GM12892 (cell line): ENCODE measurements around the gene ZNF3.

Experiments
- DNase-seq: peaks from one replicate; pipeline ENCODE4 v3.0.0; 2011; ENCODE audit not compliant: insufficient read length
- FAIRE-seq: peaks from 2 replicates; lab custom pipeline; 2011; peaks lifted over from hg19 to GRCh38; lab: Jason Lieb, UNC
- POLR2A ChIP-seq: IDR thresholded peaks from 2 replicates; pipeline ENCODE4 v1.6.1; 2011; ENCODE audit warnings: low read depth, low read length, control low read depth
- POLR2AphosphoS5 ChIP-seq: IDR thresholded peaks from 2 replicates; pipeline ENCODE4 v1.6.1; 2011; ENCODE audit warnings: low read depth, low read length, control low read depth
- TAF1 ChIP-seq: IDR thresholded peaks from 2 replicates; pipeline ENCODE4 v1.6.1; 2011; ENCODE audit warnings: low read depth, mild to moderate bottlenecking, control low read depth, low read length, borderline replicate concordance

The ZNF3 gene

GRCh38 chr7:100105534-100105933 lies 24.0 kb upstream of the ZNF3 start:
- FAIRE-seq (no peak), DNase-seq (no peak)
- TF ChIP-seq TAF1, result no peak
- TF ChIP-seq POLR2A, result no peak
- TF ChIP-seq POLR2AphosphoS5, result no peak

GRCh38 chr7:100102950-100103840 lies 21.7 kb upstream of the ZNF3 start:
- DNase-seq, result no peak
- FAIRE-seq, result no peak
- TF ChIP-seq POLR2A, result no peak
- no peak for TF ChIP-seq POLR2AphosphoS5
- TF ChIP-seq TAF1, result no peak

GRCh38 chr7:100101016-100101862 lies 19.7 kb upstream of the ZNF3 start, which contains the start of the genes AP4M1 and MCM7:
Gene AP4M1, plus strand, starts transcription at chr7:100101643. Its CDS starts 72 bp downstream, at chr7:100101715.
Gene MCM7, minus strand, starts transcription at chr7:100101397. Its CDS starts 103 bp downstream, at chr7:100101294.
- FAIRE-seq, result peak; percentile 96
- TF ChIP-seq TAF1, result peak; percentile 58; the same call in 1 of the 2 replicates
- peak; percentile 78 for TF ChIP-seq POLR2AphosphoS5
- TF ChIP-seq POLR2A, result peak; percentile 78
- peak; percentile 99 for DNase-seq

- TF ChIP-seq POLR2AphosphoS5, result no peak
- peak; percentile 43 for TF ChIP-seq POLR2A
- 0 out of 2 replicates have a peak, but pooled peaks have one; percentile 47 for TF ChIP-seq TAF1
- peak; percentile 96 for DNase-seq
- peak; percentile 79 for FAIRE-seq
These were observed 19.0 kb upstream of the ZNF3 start for GRCh38 chr7:100100420-100101015.

GRCh38 chr7:100099452-100099851 lies 17.9 kb upstream of the ZNF3 start:
- no peak for TF ChIP-seq POLR2A
- no peak for TF ChIP-seq POLR2AphosphoS5
- no peak for TF ChIP-seq TAF1
- DNase-seq, result no peak
- FAIRE-seq, result no peak

GRCh38 chr7:100098913-100099312 lies 17.4 kb upstream of the ZNF3 start:
- DNase-seq, result no peak
- TF ChIP-seq TAF1 (no peak), POLR2A (0 out of 2 replicates have a peak, but pooled peaks have one; percentile 8), POLR2AphosphoS5 (no peak)
- FAIRE-seq, result no peak

GRCh38 chr7:100095704-100096103 lies 14.2 kb upstream of the ZNF3 start:
- FAIRE-seq (no peak), DNase-seq (no peak)
- TF ChIP-seq POLR2AphosphoS5, result no peak; the same call in 1 of the 2 replicates
- TF ChIP-seq TAF1, result no peak
- TF ChIP-seq POLR2A, result no peak; the same call in 1 of the 2 replicates

- TF ChIP-seq POLR2AphosphoS5, result peak; percentile 12; the same call in 1 of the 2 replicates
- no peak for TF ChIP-seq TAF1
- FAIRE-seq, result no peak
- DNase-seq, result no peak
These were observed 13.8 kb upstream of the ZNF3 start for GRCh38 chr7:100095289-100095688.

- TF ChIP-seq POLR2A, result peak; percentile 64
- TF ChIP-seq TAF1, result no peak
- peak; percentile 60 for TF ChIP-seq POLR2AphosphoS5
- DNase-seq, result no peak
These were observed 12.5 kb upstream of the ZNF3 start for GRCh38 chr7:100093925-100094486.

GRCh38 chr7:100093498-100093897 lies 12.0 kb upstream of the ZNF3 start:
- no peak for FAIRE-seq
- 0 out of 2 replicates have a peak, but pooled peaks have one; percentile 17 for TF ChIP-seq POLR2AphosphoS5
- TF ChIP-seq TAF1, result no peak
- no peak for DNase-seq

More at GRCh38 chr7:100093925-100094486, 12.5 kb upstream of the ZNF3 start:
- FAIRE-seq, result no peak

GRCh38 chr7:100093054-100093453 lies 11.5 kb upstream of the ZNF3 start:
- TF ChIP-seq POLR2AphosphoS5, result peak; percentile 69; the same call in 1 of the 2 replicates
- TF ChIP-seq TAF1, result no peak
- no peak for FAIRE-seq
- DNase-seq, result no peak
